Stimulated activated CD8-positive, alpha-beta memory T cell treated with anti-CD3 and anti-CD28 coated beads, Interleukin-4, amount 100 ng/mL, for 4 hours (primary cell): ENCODE measurements around the gene IMPDH1.

Source experiments
- DNase-seq, 2 donors: peaks; one replicate each; pipeline ENCODE4 v3.0.0-alpha.2; 2020; ENCODE audit warnings: low read depth in 2 of 2, low spot score in 1 of 2

IMPDH1 gene

DNA sequence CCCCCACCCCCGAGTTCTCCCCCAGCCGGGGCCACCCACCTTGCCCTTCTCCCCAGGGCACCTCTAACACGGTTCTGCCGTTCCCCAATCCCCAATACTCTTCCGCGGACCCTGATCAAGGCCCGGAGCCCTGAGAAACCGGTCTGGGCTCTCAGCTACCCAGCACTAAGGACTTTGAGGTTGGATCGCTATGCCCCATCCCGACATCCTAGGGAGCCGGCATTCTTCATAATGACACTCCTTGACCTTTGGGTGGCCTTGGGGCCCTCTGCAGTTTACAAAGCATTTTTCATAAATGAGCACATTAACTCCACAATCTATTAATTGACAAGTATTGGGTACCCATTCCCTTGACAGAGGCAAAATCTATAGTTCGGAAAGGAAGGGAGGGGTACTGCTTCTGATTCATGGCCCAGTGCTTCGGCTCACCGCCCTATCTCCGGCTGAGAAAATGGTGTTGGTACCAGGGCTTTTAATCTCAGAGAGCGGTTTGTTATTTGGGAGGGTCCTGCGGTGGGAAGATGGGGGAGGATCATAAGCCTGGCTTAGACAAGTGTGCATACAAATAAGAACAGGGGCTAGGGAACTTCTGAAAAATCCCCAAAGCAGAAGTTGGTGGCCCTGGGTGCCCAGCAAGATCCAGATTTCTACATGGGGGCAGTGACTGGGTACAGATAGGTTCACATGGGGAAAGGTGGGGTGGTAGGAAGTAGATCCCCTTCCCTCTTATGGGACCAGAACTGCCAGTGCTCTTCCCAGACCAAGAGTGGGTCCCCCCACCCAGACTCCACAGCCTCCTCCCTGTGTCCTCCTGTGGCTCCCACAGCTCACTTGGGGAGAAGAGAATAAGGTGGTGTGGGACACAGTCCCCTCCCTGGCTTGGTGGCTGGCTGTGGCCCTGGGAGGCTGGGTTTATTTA lies 3.2 kb downstream of the IMPDH1 start:
- DNase-seq, result no peak

DNA sequence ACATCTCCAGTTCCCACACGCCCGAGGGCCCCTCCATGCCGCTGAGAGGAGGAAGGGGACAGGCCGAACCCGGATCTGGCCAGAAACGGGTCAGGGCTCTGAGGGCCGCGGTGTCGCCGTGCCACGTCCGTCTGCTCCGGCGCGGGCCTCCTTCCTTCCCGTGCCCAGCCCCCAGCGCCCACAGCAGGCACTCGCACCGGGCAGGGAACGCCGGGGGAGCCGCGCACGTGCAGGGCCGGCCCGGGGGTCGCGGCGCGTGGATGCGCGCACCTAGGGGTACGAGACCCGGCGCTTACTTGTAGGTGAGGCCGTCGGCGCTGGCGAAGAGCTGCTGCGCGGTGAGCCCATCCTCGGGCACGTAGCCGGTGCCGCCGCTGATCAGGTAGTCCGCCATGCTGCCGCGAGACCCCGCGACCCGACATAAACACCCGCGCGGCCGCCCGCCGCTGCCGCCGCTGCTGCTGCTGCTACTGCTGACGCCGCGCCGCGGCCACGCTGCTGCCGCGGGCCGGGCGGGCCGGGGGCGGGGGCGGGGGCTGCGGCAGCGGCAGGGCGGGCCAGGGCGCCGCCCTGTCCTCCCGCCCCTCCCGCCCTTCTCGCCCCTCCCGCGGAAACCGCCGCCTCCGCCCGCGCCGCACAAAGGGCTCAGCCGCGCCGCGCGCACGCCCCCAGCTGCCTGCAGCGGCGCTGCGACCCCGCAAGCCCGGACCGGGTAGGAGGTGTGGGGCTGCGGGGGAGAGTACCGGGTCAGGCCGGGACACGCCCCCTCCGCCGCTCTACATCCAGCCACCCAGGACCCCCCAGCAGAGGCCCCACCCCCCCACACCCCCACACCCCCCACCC lies 4.1 kb downstream of the IMPDH1 start:
- peak in 1 of 2 donors; percentile 33 for DNase-seq

- no peak for DNase-seq
These were observed 4.8 kb downstream of the IMPDH1 start for GRCh38 chr7:128404886-128405470.

DNA sequence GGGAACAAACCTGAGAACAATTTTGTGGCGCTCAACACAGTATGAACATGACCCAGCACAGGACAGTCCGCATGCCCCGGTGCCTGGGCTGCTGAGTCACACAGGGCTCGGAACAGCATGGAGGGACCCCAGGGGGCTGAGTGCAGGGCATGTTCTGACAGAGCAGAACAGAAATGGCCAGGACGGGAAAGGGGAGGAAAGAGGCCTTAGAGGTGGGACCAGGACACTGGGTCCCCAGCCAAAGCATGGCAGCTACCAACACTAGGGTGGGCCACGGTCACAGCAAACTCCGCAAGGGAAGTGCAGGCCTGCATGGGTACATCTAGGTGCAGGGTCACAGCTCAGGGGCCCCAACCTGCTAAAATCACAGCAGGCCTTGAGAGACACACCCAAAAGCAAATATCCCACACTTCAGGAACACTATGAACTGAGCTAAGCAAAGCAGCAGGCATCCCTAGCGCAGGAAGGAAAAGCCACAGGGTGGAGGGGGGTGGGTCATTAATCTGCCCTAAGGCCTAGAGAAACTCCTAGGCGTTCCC lies 5.6 kb downstream of the IMPDH1 start:
- DNase-seq, result no peak

- DNase-seq, result no peak
These were observed 6.1 kb downstream of the IMPDH1 start for GRCh38 chr7:128403676-128404075.

GRCh38 chr7:128402356-128402755 lies 7.4 kb downstream of the IMPDH1 start:
- no peak for DNase-seq

DNA sequence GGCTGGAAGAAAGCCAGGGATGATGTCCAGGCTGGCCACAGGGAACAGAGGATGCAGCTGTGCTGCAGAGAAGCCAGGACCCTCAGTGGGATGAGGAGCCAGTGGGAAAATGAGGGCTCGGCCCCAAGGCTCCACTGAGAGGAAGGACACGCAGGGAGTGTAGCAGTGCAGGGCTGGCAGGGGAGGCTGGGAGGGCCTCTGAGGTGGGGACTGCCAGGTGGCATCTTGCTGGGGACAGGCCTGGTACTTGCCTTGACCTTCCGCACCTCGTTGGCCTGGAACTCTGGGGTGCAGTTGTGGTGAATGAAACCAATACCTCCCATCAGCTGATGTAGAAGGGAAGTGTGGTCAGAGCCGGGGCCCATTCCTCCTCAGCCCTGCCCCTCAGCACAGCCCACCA lies 9.2 kb downstream of the IMPDH1 start:
- no peak for DNase-seq

DNA sequence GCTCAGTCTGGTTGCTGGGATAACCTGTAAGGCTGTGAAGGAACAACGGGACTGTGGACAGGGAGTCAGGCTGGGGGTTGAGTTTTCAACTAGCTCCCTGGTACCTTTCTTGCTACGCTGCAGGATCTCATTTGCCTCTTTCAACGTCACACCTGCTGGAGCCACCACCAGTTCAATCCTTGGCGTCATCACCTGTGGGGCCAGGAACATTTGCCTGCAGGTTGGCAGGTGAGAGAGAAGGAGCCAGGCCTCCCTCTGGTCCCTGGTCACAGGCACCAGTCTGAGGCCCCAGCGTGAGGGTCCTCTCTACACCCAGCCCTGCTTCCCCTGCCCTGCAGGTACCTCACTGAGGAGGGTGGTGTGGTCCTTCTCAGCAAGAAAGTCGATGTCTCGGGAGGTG lies 9.8 kb downstream of the IMPDH1 start:
- no peak for DNase-seq

- DNase-seq, result no peak
These were observed 11.0 kb downstream of the IMPDH1 start for GRCh38 chr7:128398841-128399135.

DNA sequence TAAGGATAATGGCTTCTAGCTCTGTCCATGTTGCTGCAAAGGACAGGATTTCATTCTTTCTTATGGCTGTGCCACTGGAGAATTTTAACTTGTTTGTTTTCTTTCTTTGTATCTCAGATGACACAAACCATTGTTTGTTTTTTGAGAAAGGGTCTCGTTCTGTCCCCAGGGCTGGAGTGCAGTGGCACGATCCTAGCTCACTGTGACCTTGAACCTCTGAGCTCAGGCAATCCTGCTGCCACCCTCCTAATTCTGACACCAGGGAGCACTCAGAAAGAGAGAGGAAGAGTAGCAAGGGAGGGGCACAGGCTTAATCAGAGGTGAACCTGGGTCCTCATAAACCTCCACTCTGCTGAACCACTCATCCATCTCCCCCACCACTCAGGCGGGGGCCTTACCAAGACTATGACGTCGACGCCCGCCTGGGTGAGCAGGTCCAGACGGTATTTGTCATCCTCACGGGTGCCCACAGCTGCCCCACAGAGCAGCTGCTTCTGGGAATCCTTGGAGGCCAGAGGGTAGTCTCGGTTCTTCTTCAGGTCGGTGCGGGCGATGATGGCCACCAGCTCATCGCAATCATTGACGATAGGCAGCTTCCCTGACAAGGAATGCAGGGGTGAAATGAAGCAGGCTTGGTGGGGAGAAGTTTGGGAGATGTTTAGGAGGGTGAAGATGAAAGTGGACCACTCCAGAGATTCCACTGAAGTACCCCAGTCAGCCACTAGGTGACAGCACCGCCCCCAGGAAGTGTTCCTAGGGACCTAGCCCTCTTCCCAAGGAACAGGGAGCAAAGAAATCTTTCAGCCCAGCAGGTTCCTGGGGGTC lies 11.6 kb downstream of the IMPDH1 start:
- no peak for DNase-seq

DNA sequence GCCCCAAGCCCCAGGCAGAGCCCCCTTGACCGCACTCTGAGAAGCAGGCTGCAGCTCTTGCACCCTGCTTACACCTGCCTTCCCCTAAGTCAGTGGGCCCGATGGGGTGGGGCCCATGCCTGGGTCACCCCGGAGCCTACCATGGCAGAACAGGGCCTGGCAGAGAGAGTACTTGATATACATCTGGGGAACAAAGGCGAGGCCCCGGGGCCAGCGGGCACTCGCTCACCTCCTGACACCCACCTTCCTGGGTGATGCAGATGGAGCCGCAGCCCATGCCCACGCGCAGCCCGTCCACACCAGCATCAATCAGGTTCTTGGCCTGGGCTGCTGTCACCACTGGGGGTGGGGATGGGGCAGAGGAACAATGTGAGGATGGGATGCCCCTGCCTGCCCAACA lies 13.4 kb downstream of the IMPDH1 start:
- DNase-seq, result no peak

DNA sequence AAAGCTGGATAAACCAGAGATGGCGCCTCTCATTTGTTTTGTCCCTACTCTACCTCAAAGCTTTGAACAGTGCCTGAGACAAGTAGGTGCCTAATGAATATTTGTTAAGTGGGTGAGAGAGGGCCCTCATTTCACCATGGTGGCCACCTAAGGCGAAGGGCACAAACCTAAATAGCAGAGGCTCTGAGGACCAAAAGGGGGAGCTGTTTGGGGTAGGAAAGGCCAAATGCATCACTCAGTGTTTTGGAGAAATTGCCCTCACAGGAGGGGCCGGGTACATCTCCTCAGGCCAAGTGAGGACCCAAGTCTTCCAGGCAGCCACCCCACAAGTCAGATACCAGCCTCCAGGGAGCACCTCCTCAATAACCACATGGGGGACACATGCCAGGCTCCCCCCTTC lies 14.0 kb downstream of the IMPDH1 start:
- DNase-seq, result no peak

GRCh38 chr7:128394904-128395496 lies 14.8 kb downstream of the IMPDH1 start:
- DNase-seq, result no peak

DNA sequence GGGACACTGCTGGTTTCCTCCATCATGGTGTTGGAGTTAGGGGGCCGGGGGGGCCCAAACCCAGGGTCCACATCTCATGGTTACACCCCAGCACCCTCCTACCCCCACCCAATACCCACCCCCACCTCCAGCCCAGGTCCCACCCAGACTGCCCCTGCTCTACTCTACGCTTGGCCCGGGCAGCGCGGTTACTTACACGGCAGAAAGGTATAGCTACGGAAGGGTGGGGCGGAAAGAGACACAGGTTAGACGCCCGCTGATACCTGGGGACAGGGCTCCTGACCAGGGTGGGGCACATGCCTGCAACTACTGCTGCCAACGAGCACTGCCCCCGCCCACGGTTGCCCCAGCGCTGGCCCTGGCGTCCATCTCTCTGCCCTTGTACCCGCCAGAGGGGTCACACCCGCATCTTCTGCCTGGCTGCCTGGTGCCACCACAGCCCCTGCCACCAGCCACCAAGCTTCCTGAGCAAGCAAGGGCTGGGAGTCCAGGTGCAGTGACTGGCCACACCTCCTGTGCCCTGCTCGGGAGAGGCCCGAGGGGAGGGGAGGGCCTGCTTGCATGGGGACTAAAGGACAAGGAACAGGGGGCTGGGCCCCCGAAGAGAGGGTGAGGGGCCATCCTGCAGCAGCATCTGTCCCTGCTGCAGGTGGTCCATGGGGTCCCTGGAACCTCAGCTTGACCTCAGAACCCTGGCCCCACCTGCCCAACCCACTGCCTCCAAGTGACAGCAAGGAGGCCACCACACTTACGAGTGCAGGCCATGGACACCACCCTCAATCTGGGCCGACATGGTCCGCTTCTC lies 16.1 kb downstream of the IMPDH1 start:
- DNase-seq, result no peak

GRCh38 chr7:128392446-128393327 lies 17.1 kb downstream of the IMPDH1 start:
- DNase-seq, result no peak

DNA sequence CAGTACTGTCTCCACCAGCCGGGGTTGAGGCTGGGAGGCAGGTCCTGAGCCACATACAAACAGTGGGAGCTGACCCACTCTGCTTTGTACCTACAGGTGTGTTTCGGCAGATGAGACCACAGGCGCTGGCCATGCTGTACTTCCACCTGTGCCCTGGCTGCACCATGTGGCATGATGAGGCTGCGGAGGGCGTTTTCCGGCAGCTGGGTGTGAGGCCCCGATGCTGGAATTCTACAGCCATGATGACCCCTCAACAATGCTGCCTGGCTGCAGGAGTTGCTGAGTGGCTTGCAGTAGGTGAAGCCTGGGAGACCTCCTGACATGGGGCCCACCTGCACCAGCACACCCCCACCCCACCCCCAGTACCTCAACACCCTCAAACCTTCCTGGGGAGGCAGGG lies 18.0 kb downstream of the IMPDH1 start:
- no peak for DNase-seq

DNA sequence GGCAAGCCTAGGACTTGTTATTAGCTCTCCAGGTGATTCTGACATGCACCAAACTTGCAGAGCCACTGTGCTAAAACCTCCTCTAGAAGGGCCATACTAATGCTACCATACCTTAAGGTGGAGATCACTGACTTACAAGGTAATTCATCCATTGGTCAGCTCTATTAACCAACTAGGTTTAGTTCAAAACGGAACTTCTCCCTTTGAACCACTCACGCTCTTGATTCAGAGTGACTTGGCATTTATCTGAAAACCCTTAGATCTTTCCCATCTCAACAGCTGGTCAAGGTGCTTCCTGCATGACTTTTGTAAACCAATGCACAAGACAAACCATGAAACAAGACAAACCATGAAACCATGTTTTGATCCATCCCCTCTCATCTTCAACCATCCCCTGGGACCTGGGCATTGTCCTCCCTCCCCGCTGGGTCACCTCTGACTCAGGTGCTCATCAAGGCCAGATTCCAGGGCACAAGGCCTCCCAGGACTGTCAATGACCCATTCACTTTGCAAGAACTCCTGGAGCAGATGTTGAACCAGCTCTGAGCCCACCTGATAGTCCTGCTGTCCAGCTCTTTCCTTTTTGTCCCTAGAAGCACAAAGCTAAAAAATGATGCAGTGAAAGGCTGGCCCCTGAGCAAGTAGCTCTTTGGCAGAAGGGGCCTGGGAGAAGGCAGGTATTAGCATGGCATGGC lies 18.8 kb downstream of the IMPDH1 start:
- DNase-seq, result no peak
